HTR-8/SVneo (cell line): ENCODE measurements around the gene CUL7.

Experiments used
- DNase-seq: peaks from one replicate; pipeline ENCODE4 v3.0.0; 2011; ENCODE audit warnings: low spot score, mixed read lengths; ENCODE audit not compliant: insufficient read length
- FAIRE-seq: peaks from 2 replicates; lab custom pipeline; 2011; peaks lifted over from hg19 to GRCh38; lab: Jason Lieb, UNC

Gene CUL7

DNA sequence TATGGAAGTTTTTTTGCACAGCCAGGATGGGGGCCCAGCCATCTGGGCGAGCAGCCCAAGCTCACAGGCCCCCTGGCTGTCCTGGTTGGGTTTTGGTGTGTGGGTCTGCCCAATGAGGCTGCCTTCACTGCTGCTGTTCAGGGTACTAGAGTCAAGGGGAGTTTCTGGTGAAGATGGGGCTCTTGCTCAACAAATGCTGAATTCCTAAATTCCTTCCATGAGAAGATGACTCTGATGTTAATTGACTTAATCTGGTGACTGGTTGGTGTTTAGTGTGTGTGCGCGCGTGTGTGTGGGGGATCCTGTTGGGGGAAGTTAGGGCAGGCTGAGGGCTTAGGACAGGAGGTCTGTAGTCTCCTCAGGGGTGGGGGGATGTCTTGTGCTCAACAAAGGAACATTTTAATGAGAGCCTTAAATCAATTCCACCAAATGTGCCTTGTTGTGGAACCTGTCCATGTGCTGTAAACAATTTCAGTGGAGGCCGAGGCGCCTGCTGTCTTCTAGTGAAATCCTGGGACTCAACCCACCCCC is 24.4 kb upstream of the CUL7 start:
- FAIRE-seq (no peak), DNase-seq (no peak)

DNA sequence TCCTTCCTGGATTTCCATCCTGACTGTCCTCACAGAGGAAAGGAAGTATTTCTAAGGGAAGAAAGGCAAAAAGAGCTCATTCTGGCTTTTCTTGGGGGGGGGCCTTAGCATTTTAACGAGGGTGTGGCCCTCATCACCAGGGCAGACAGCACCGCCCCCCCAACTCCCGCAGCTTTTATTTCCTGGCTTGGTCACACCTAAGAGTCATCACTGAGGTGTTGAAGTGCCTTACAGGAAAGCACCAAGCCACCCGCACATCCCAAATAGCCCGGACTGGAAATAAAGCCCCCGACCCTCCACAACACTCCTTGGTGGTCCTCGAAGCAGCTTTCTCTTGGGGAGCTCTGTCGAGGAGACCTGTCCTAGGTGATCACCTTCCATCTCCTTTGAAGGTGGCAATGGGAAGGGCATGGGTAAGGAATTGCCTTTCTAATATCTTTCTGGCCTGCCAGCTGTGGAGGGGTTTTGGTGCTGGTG is 23.7 kb upstream of the CUL7 start:
- FAIRE-seq (no peak), DNase-seq (no peak)

DNA sequence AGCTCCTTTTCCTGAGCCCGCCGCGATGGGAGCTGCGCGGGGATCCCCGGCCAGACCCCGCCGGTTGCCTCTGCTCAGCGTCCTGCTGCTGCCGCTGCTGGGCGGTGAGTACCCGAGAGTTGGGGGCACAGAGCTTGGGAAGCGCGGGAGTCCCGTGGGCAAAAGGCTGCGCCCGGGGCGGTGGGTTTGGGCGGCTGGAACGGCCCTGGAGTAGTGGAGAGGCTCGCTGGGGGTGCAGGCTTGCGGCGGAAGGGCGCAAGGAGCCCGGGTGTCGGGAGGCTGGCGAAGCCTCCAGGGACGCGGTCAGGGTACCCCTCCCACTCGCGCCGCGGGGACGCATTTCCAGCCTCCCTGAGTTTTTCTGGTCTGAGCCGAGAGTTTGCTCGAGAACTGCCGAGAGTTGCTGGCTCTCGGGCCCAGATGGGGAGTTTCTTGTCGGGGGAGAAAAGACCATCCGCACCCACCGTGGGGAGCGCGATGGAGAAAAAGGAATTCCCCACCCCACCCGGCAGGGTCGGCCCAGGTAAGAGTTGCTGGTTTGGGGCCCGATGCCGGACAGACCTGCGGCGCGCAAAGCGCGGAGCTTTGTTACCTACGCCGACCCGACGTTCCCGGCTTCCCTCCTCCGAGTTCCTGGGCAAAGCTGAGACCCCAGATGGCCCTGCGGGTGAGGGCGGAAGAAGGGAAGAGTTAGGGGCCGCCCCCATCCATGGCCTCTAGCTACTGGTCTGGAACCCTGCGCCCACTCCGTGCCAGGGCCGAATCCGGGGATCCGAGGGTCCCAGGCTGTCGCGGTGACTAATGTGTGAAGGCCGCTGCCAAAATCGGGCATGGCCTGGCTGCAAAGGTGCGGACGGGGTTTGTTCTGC is 23.0 kb upstream of the CUL7 start:
- FAIRE-seq (peak; percentile 20), DNase-seq (no peak)

DNA sequence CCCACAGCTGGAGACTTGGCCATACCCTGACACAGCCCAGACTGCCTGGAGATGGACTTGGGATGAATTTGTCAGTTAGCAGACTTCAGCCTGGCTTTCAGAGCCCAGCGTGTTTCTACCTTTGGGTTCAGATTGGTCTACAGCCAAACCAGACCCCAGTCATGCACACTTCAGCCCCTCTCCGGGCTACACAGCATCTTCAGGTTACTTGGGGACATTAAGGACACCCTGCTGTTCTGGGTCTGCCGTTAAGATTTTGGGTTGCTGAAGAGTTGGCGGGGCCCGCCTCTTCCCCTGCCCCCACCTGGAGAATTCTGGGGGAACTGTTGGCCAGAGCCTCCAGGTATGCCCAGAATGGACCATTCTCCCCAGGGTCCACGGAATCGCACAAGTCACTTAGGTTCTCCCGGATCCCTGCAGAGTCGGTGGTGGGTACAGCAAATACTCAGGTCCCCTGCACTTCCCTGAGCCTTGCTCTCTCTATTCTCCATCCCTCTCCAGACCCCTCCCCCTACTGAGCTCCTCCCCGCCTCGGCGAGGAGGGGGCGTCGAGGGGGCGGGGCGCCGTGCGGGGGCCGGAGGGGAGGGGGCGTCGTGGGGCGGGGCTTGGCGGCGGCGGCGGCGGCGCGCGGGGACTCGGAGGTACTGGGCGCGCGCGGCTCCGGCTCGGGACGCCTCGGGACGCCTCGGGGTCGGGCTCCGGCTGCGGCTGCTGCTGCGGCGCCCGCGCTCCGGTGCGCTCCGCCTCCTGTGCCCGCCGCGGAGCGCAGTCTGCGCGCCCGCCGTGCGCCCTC is 22.2 kb upstream of the CUL7 start, which contains the start of gene PTK7:
Gene PTK7, plus strand, starts transcription at position 645 of the 794 bp plus-strand sequence. CDS start 175 bp downstream, outside the sequence.
- peak; percentile 80 for FAIRE-seq
- peak; percentile 78 for DNase-seq

DNA sequence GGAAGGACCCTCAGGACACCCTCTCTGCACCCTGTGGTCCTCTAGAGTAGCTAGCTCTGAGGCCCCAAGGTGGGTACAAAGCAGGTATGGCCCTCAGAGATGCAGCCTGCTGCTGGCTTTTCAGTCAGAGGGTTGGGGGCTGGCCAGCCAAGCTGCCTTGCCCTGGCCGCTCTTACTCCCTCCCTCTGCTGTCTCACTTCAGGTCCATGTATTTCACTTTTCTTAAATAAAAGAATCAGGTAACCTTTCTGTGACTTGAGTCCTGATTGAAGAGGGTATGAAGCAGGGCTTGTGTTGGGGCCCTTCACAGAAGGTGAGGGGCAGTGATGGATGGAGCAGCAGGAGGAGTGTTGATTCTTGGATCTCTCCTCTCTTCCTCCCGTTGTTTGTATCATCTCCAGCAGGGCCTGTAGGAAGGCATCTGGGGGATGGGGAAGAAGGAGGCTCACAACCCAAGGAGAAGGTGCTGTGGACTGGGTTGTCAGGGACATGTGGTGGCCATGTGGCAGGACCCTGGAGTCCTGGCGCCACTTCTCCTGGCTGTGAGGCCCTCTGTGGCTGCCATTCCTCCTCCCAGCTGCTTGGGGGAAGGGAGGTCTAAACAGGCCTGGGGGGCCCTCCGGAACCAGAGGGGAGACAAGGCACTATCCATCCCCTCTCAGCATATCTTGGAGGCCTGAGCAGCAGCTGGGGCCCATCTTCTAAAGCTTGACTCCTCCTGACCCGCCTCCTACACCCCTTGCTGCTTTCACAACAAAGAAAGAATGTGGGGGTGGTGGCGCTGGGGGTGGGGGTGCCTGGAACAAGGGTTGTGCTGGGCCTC is 21.4 kb upstream of the CUL7 start:
- FAIRE-seq (no peak), DNase-seq (no peak)

DNA sequence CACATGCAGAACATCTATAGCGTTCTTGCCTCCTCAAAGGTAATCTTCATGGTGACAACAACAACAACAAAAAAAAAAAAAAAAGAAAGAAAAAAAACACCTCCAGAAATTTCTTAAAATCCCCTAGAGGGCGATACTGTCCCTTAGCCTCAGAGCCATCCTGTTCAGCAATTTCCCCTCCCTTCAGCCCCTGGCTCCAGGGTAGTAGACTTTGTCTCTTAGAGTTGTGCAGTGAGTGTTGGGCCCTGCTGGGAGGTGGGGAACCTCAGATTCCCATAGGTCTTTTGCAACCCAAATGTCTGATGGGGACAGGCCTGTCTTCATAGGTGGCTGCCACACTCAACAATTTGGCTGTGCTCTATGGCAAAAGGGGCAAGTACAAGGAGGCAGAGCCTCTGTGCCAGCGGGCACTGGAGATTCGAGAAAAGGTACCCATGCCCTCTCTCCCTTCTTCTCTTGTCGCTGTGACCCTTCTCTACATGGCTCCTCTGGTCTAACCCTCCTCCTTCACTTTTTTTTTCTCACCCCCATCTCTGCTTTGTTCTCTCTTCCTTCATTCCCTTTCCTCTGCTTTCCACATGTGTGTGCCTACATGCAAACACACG is 16.5 kb upstream of the CUL7 start:
- peak; percentile 13 for FAIRE-seq

DNA sequence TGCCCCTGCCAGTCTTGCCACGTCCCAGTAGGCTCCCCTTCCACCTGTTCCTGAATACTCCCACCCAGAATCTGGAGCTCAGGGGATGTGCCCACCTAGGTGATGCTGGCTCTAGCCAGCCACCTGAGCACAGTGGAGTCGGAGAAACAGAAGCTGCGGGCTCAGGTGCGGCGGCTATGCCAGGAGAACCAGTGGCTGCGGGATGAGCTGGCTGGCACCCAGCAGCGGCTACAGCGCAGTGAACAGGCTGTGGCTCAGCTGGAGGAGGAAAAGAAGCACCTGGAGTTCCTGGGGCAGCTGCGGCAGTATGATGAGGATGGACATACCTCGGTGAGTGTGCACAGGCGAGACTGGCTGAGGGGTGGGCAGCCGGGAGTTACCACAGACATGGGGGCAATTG is 9.2 kb upstream of the CUL7 start:
- FAIRE-seq = no peak

More for the DNA sequence above, 16.5 kb upstream of the CUL7 start:
- peak; percentile 79 for DNase-seq

DNA sequence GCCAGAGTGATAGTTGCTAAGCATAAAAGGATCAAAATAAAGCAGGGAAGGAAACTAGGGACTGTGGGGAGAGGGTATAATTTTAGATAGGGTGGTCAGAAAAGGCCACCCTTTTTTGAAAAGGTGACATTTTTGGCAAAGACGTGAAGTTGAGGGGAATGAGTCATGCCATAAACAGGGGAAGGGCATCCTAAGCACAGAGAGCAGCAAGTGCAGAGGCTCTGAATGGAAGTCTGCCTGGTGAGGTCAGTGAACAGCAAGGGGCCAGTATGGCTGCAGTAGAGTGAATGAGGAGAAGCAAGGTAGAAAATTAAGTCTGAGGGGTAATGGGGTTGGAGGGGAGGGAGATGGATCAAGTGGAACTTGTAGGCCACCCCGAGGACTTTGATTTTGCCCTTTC is 8.2 kb upstream of the CUL7 start:
- FAIRE-seq (no peak), DNase-seq (no peak)

More for the DNA sequence above, 9.2 kb upstream of the CUL7 start:
- DNase-seq = no peak

DNA sequence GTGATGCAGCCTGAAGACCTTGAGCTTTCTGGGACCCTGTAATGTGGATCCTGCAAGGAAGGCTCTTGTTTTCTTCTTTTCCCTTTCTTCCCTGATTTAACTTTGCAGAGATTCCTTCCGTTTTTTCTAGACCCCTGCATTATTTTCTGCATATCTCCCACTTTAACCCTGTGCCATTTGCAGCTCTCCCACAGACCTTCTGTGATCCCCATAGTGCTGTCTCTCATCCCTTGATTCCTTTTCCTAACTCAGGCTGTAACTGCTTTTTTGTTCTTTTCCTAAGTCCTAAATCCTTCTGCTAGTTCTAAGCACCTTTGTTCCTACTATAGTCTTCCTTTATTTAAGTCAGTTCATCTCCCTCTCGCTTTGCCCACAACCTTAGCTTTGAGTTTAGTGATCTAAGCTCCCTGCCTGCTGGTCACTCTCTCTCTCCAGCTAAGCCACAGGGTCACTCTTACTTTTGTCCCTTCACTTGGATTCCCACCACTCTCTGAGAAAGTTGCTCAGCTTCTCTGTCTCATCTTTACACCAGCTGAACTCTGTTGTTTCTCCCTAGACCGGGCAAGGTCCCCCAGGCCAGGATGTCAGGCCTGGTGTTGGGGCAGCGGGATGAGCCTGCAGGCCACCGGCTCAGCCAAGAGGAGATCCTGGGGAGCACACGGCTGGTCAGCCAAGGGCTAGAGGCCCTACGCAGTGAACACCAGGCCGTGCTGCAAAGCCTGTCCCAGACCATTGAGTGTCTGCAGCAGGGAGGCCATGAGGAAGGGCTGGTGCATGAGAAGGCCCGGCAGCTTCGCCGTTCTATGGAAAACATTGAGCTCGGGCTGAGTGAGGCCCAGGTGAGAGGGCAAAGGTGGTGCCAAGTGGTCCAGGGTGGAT is 7.3 kb upstream of the CUL7 start:
- FAIRE-seq (no peak), DNase-seq (no peak)

DNA sequence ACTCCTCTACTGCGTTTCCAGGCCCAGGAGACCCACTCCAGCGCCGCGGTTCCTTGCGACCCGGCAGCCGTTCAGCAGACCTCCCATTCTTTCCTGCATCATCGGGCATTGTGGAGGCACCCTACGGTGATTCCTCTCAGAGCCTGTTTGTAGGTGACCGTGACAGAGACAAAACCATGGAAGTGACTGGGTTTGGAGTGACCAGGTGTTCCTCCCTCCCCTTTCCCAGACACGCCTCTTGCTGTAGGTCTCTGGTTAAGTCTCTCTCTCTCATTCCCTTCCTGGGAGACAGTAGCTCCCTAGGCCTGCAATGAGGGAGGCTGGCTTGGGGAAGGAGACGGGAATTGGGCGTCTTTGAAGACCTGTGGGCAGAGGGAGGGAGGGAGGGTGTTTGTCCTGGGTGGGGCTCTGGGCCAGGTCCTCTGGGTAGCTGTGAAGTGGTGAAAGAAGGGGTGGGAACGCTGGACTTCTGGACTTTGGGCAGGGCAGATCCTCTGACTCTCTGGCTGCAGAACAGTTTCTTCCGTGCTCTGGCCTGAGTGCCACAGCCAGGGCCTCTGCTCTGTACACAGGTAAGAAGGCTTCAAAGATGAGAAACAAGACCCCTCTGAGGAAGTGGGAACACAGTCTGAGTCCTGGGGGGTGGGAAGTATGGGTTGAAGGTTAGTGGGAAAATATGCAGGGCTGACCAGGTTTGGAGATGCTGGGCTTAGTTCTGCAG is 6.5 kb upstream of the CUL7 start:
- FAIRE-seq = no peak

DNA sequence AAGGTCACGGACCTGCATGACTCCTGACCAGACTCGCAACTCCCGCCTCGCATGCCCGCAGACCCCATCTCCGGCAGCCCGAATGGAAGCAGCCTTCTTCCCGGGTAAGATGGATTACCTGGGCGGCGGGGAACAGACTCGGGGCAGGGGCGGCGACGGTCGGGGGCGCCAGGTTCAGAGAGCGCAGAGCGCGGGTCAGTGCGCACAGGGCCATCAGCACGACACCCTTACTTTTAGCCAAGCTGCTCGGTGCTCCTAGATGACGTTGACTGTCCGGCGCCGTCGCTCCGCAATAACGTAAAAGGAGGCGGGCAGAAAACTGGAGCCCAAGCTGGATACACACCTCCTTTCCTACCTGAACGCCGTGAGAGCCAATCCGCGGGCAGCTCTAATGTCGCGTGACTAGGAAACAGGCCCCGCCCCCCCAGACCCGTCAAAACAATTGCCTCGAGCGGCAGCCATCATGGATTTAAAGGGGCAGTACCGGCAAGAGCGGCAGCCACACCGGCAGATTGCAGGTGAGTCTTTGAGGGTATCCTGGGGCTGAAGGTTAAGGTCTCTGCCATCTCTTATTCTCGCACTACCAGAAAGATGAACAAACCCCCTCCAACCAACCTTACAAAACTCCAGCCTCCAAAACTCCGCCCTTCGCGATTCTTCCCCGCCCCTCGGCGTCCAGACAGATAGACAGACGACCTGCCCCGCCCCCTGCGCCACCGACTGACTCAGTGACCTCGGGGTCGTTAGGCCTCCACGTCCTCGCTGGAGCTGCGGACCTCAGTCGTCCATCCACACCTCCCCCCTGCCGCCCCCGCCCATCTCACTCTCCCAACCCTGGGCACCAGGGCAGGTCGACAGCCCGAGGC is 5.8 kb upstream of the CUL7 start, which contains the start of the genes KLC4 and MRPL2:
Gene KLC4, plus strand, starts transcription at position 464 of the 866 bp plus-strand sequence. CDS start 1,705 bp downstream, outside the sequence.
Gene MRPL2, minus strand, starts transcription at position 267 of the 866 bp plus-strand sequence. Its CDS starts 53 bp downstream, at position 214.
- peak; percentile 86 for FAIRE-seq
- DNase-seq = peak; percentile 100

More for the DNA sequence above, 6.5 kb upstream of the CUL7 start:
- peak; percentile 33 for DNase-seq

DNA sequence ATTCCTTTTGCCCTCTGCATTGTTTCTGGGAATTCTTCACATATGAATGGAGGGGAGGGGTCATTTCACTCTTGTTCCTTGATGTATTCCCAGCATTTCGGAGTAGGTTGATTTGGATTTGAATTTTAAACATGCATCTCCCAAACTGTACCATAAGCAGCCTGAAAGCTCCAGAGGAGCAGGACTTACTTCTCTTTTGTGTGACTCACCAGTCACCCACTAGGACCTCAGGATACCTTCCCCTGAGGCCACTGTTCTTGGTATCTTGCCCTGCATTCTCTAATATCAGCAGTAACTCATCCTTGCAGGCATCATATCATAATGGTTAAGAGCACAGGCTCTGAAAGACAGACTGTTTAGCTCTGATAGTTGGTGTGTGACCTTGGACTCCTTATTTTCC is 4.9 kb upstream of the CUL7 start:
- DNase-seq (no peak), FAIRE-seq (no peak)

DNA sequence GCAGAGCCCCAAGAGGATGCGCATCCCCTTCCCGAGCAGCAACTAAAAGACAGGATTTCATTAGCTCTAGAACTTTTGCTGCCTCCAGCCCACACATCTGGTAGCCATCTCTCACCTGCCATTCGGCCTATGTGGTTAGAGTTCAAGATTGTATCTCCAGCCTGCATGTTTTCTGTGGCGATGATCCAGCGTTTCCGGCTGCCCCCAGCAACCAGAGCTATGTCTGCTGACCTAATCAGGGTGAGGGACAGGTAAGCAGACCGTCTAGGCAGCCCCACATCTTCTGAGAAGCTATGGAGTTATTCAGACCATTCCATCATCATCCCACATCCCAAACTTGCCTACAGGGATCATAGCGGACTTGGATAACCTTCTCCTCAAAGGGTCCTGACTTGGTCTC is 2.3 kb upstream of the CUL7 start:
- FAIRE-seq (no peak), DNase-seq (no peak)

DNA sequence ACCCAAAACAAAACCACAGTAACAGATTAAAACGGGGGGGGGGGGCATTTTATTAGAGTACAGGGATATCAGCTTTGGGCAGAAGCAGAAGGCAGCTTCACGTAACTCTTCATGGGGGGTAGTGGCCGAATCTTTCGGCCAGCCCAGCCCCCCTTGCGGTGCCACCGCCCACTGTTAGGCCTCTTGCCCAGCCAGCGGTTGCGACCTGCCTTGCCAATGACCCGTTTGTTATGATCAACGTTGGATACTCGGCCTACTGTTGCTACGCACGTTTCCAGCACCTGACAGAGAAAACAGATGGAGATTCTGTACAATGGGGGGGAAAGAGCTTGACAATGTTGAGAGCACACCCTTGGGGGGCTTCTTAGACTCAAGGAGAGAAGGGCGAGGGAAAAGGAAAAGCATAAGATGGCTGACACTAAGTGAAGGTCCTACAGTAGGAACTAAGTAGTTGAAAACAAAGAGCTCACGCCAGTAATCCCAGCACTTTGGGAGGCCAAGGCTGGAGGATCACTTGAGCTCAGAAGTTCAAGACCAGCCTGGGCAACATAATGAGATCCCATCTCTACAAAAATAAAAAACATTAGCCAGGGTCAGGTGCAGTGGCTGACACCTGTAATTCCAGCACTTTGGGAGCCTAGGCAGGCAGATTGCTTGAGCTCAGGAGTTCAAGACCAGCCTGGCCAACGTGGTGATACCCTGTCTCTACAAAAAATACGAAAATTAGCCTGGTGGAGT is 724 bp upstream of the CUL7 start:
- DNase-seq (no peak), FAIRE-seq (no peak)

DNA sequence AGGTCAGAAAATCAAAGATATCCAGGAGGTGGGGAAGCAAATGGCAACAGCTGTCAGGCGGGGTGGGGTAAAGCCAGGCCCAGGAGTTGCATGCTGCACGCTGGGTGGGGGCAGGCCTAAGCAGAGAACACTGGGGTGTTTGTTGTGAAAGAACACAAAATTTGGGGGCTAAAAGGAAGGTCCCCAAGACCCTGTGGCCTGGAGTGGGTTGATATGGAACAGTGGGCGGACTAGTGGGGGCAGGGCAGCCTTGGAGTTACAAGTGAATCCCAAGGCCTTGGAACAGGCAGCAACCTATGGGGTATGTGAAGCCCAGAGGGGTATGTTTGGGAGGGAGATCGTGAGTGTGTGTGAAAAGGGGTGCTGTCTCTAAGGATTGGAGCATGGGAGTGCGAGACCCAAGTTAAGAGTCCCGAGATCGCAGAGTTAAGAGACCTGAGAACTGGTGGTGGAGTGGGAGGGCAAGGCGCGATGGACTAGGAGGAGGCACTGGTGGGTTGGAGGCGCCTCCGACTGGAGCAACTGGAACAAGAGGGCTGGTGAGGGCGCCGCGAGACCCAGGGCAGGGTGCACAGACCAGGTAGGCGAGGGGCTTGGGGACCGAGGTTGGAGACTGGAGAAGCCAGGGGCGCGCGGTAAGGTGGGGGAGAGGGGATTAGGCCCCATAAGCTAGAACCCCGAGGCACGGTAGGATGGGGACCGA is 658 bp downstream of the CUL7 start:
- peak; percentile 35 for DNase-seq
- no peak for FAIRE-seq
